ENCODE data around the gene CFTR.

Gene CFTR

DNA sequence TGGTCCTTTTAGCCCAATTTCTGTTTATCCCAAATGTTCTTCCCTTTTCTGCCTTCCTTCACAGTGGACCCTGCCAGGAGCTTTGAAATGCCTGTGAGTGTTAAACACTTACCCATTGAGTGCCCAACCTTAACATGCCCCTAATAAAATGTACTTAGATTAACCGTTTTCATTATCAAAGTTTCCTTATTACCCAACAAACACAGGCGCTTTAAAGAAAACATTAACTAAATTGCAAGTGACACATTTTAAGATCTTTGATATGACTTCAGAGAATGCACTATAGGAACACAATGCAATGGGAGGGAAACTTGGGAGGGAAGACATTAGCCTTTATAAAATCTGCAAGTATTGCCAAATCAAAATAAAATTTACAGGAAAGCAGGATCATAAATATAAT is 177.0 kb downstream of the CFTR start:
- Histone ChIP-seq H3K4me1 (ENCODE audit: control insufficient read depth in 2 of 2, insufficient read depth in 2 of 2, low read length in 2 of 2) (peaks cover 9 to 24% of the 10 kb centered on the region in 2 donors), H3K27ac (ENCODE audit: low read depth in 2 of 2, low read length in 2 of 2) (peak overlapping the region; percentile 67 to 82), H3K4me3 (ENCODE audit: low read length in 2 of 2) (no peak overlapping the region), H3K27me3 (ENCODE audit: control insufficient read depth in 2 of 2, insufficient read depth in 2 of 2, low read length in 2 of 2) (no peaks in the 10 kb centered on the region), H3K36me3 (ENCODE audit: control insufficient read depth in 2 of 2, insufficient read depth in 2 of 2, low read length in 2 of 2) (peaks cover 6 to 9% of the 10 kb centered on the region in 2 donors), H3K9ac (ENCODE audit: low read depth in 1 of 2, low read length in 2 of 2) (no peak overlapping the region), H3K9me3 (ENCODE audit: control insufficient read depth in 2 of 2, low read length in 2 of 2) (no peaks in the 10 kb centered on the region)

DNA sequence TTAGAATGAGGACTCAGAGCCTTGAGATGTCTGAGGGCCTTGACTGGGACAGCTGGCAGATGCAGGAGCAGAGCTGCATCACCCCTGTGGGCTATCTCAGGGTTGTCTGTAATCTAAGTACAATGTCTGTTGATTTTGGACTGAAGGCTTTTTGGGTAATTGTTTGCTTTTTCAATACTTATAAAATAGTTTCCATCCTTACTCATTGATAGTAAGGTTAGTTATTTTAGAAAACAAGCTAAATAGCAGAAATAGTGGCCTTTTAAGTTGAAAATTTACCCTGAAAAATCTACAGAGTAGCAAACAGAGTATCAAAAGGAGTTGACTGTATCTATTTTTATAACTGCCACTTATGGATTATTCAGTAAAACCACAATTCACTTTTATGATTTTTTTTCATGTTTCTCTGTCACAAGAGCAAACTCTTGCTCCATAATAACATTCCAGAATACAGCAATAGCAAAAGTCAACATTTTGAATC is 179.7 kb downstream of the CFTR start:
- Histone ChIP-seq H3K4me3 (ENCODE audit: low read length in 2 of 2) (no peak overlapping the region), H3K27ac (ENCODE audit: low read depth in 2 of 2, low read length in 2 of 2) (peak overlapping the region in 1 of 2 donors; percentile 4), H3K36me3 (ENCODE audit: control insufficient read depth in 2 of 2, insufficient read depth in 2 of 2, low read length in 2 of 2) (peaks cover 0 to under 1% of the 10 kb centered on the region in 2 donors)

DNA sequence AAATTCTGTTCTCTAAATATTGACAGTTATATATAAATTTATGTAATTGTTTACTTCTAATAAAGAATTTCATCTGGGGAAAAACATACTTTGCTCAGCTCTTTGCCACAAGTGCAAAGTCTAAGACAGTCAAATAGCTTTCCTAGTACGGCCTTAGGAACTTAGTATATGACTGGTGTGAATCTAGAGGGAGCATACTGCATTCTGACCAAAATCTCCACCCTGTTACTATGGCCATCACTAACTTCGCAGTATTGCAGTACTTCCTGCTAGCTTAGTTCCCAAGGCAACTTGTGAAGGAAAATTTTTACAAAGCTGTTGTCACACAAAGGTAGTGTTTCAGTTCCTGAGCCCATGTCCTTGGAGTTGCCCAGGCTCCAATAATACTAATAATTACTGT is 181.5 kb downstream of the CFTR start:
- Histone ChIP-seq H3K27me3 (ENCODE audit: control insufficient read depth in 2 of 2, insufficient read depth in 2 of 2, low read length in 2 of 2) (no peaks in the 10 kb centered on the region), H3K9ac (ENCODE audit: low read depth in 1 of 2, low read length in 2 of 2) (no peak overlapping the region), H3K9me3 (ENCODE audit: control insufficient read depth in 2 of 2, low read length in 2 of 2) (no peaks in the 10 kb centered on the region), H3K4me3 (ENCODE audit: low read length in 2 of 2) (no peak overlapping the region), H3K4me1 (ENCODE audit: control insufficient read depth in 2 of 2, insufficient read depth in 2 of 2, low read length in 2 of 2) (peaks cover 5 to 18% of the 10 kb centered on the region in 2 donors), H3K36me3 (ENCODE audit: control insufficient read depth in 2 of 2, insufficient read depth in 2 of 2, low read length in 2 of 2) (peaks cover 0 to 5% of the 10 kb centered on the region in 2 donors), H3K27ac (ENCODE audit: low read depth in 2 of 2, low read length in 2 of 2) (no peak overlapping the region)

More for the DNA sequence above, 179.7 kb downstream of the CFTR start:
- no peaks in the 10 kb centered on the region for H3K27me3 ChIP-seq (ENCODE audit: control insufficient read depth in 2 of 2, insufficient read depth in 2 of 2, low read length in 2 of 2)
- no peaks in the 10 kb centered on the region for H3K9me3 ChIP-seq (ENCODE audit: control insufficient read depth in 2 of 2, low read length in 2 of 2)
- peaks cover 5 to 18% of the 10 kb centered on the region in 2 donors for H3K4me1 ChIP-seq (ENCODE audit: control insufficient read depth in 2 of 2, insufficient read depth in 2 of 2, low read length in 2 of 2)
- H3K9ac ChIP-seq (ENCODE audit: low read depth in 1 of 2, low read length in 2 of 2) = no peak overlapping the region

DNA sequence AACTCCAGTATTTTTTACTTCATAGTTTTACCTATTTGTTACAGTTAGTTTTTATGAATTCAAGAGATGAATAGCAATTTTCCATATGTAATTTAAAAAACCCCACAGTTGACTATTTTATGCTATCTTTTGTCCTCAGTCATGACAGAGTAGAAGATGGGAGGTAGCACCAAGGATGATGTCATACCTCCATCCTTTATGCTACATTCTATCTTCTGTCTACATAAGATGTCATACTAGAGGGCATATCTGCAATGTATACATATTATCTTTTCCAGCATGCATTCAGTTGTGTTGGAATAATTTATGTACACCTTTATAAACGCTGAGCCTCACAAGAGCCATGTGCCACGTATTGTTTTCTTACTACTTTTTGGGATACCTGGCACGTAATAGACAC is 184.2 kb downstream of the CFTR start:
- no peak overlapping the region for H3K9ac ChIP-seq (ENCODE audit: low read depth in 1 of 2, low read length in 2 of 2)
- H3K27ac ChIP-seq (ENCODE audit: low read depth in 2 of 2, low read length in 2 of 2) = no peak overlapping the region
- H3K36me3 ChIP-seq (ENCODE audit: control insufficient read depth in 2 of 2, insufficient read depth in 2 of 2, low read length in 2 of 2) = peaks cover 5% of the 10 kb centered on the region in 2 donors
- no peaks in the 10 kb centered on the region for H3K9me3 ChIP-seq (ENCODE audit: control insufficient read depth in 2 of 2, low read length in 2 of 2)
- H3K4me3 ChIP-seq (ENCODE audit: low read length in 2 of 2) = no peak overlapping the region
- H3K4me1 ChIP-seq (ENCODE audit: control insufficient read depth in 2 of 2, insufficient read depth in 2 of 2, low read length in 2 of 2) = peaks cover 0 to 5% of the 10 kb centered on the region in 2 donors
- H3K27me3 ChIP-seq (ENCODE audit: control insufficient read depth in 2 of 2, insufficient read depth in 2 of 2, low read length in 2 of 2) = no peaks in the 10 kb centered on the region

DNA sequence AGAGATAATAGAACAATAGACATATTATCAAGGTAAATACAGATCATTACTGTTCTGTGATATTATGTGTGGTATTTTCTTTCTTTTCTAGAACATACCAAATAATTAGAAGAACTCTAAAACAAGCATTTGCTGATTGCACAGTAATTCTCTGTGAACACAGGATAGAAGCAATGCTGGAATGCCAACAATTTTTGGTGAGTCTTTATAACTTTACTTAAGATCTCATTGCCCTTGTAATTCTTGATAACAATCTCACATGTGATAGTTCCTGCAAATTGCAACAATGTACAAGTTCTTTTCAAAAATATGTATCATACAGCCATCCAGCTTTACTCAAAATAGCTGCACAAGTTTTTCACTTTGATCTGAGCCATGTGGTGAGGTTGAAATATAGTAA is 185.5 kb downstream of the CFTR start:
- Histone ChIP-seq H3K4me1 (ENCODE audit: control insufficient read depth in 2 of 2, insufficient read depth in 2 of 2, low read length in 2 of 2) (no peaks in the 10 kb centered on the region), H3K27ac (ENCODE audit: low read depth in 2 of 2, low read length in 2 of 2) (no peak overlapping the region), H3K4me3 (ENCODE audit: low read length in 2 of 2) (no peak overlapping the region), H3K9ac (ENCODE audit: low read depth in 1 of 2, low read length in 2 of 2) (no peak overlapping the region), H3K27me3 (ENCODE audit: control insufficient read depth in 2 of 2, insufficient read depth in 2 of 2, low read length in 2 of 2) (no peaks in the 10 kb centered on the region), H3K9me3 (ENCODE audit: control insufficient read depth in 2 of 2, low read length in 2 of 2) (no peaks in the 10 kb centered on the region), H3K36me3 (ENCODE audit: control insufficient read depth in 2 of 2, insufficient read depth in 2 of 2, low read length in 2 of 2) (peaks cover 5% of the 10 kb centered on the region in 2 donors)

GRCh38 chr7:117666031-117666430 is 186.2 kb downstream of the CFTR start:
- Histone ChIP-seq H3K27ac (ENCODE audit: low read depth in 2 of 2, low read length in 2 of 2) (no peak overlapping the region), H3K9me3 (ENCODE audit: control insufficient read depth in 2 of 2, low read length in 2 of 2) (no peaks in the 10 kb centered on the region)

DNA sequence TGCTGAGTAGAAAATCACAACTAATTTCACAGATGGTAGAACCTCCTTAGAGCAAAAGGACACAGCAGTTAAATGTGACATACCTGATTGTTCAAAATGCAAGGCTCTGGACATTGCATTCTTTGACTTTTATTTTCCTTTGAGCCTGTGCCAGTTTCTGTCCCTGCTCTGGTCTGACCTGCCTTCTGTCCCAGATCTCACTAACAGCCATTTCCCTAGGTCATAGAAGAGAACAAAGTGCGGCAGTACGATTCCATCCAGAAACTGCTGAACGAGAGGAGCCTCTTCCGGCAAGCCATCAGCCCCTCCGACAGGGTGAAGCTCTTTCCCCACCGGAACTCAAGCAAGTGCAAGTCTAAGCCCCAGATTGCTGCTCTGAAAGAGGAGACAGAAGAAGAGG is 186.9 kb downstream of the CFTR start:
- peaks cover 0 to 1% of the 10 kb centered on the region in 2 donors for H3K4me1 ChIP-seq (ENCODE audit: control insufficient read depth in 2 of 2, insufficient read depth in 2 of 2, low read length in 2 of 2)
- H3K36me3 ChIP-seq (ENCODE audit: control insufficient read depth in 2 of 2, insufficient read depth in 2 of 2, low read length in 2 of 2) = peaks cover 5% of the 10 kb centered on the region in 2 donors
- no peaks in the 10 kb centered on the region for H3K9me3 ChIP-seq (ENCODE audit: control insufficient read depth in 2 of 2, low read length in 2 of 2)
- no peaks in the 10 kb centered on the region for H3K27me3 ChIP-seq (ENCODE audit: control insufficient read depth in 2 of 2, insufficient read depth in 2 of 2, low read length in 2 of 2)
- no peak overlapping the region for H3K27ac ChIP-seq (ENCODE audit: low read depth in 2 of 2, low read length in 2 of 2)
- no peak overlapping the region for H3K4me3 ChIP-seq (ENCODE audit: low read length in 2 of 2)
- H3K9ac ChIP-seq (ENCODE audit: low read depth in 1 of 2, low read length in 2 of 2) = no peak overlapping the region

More at GRCh38 chr7:117666031-117666430, 186.2 kb downstream of the CFTR start:
- Histone ChIP-seq H3K4me3 (ENCODE audit: low read length in 2 of 2) (no peak overlapping the region), H3K4me1 (ENCODE audit: control insufficient read depth in 2 of 2, insufficient read depth in 2 of 2, low read length in 2 of 2) (no peaks in the 10 kb centered on the region), H3K27me3 (ENCODE audit: control insufficient read depth in 2 of 2, insufficient read depth in 2 of 2, low read length in 2 of 2) (no peaks in the 10 kb centered on the region), H3K9ac (ENCODE audit: low read depth in 1 of 2, low read length in 2 of 2) (no peak overlapping the region), H3K36me3 (ENCODE audit: control insufficient read depth in 2 of 2, insufficient read depth in 2 of 2, low read length in 2 of 2) (peaks cover 5% of the 10 kb centered on the region in 2 donors)

DNA sequence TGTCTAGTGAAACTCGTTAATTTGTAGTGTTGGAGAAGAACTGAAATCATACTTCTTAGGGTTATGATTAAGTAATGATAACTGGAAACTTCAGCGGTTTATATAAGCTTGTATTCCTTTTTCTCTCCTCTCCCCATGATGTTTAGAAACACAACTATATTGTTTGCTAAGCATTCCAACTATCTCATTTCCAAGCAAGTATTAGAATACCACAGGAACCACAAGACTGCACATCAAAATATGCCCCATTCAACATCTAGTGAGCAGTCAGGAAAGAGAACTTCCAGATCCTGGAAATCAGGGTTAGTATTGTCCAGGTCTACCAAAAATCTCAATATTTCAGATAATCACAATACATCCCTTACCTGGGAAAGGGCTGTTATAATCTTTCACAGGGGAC is 187.6 kb downstream of the CFTR start:
- Histone ChIP-seq H3K9ac (ENCODE audit: low read depth in 1 of 2, low read length in 2 of 2) (no peak overlapping the region), H3K27ac (ENCODE audit: low read depth in 2 of 2, low read length in 2 of 2) (no peak overlapping the region), H3K9me3 (ENCODE audit: control insufficient read depth in 2 of 2, low read length in 2 of 2) (no peaks in the 10 kb centered on the region), H3K36me3 (ENCODE audit: control insufficient read depth in 2 of 2, insufficient read depth in 2 of 2, low read length in 2 of 2) (peaks cover 5% of the 10 kb centered on the region in 2 donors), H3K4me3 (ENCODE audit: low read length in 2 of 2) (no peak overlapping the region), H3K27me3 (ENCODE audit: control insufficient read depth in 2 of 2, insufficient read depth in 2 of 2, low read length in 2 of 2) (no peaks in the 10 kb centered on the region), H3K4me1 (ENCODE audit: control insufficient read depth in 2 of 2, insufficient read depth in 2 of 2, low read length in 2 of 2) (peaks cover 3 to 6% of the 10 kb centered on the region in 2 donors)

DNA sequence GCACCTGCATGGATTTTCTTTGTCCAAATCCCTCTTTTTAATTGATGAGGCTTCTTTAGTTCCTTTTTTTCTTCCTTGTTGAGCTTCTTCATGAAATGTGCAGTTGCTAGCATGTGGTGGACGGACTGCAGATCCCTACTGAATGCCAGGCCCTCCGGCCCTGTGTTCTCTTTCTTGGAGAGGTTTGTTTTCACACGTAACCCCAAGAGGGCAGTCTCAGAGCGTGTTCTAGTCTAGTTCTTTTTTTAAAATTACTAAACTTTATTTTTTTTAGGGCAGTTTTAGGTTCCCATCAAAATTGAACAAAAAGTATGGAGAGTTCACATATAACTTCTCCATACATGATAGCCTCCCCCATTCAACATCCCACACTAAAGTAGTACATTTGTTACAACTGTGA is 190.0 kb downstream of the CFTR start:
- peaks cover 6 to 21% of the 10 kb centered on the region in 2 donors for H3K4me1 ChIP-seq (ENCODE audit: control insufficient read depth in 2 of 2, insufficient read depth in 2 of 2, low read length in 2 of 2)
- no peaks in the 10 kb centered on the region for H3K27me3 ChIP-seq (ENCODE audit: control insufficient read depth in 2 of 2, insufficient read depth in 2 of 2, low read length in 2 of 2)
- peaks cover 1 to 5% of the 10 kb centered on the region in 2 donors for H3K36me3 ChIP-seq (ENCODE audit: control insufficient read depth in 2 of 2, insufficient read depth in 2 of 2, low read length in 2 of 2)
- H3K4me3 ChIP-seq (ENCODE audit: low read length in 2 of 2) = no peak overlapping the region
- no peak overlapping the region for H3K27ac ChIP-seq (ENCODE audit: low read depth in 2 of 2, low read length in 2 of 2)
- no peaks in the 10 kb centered on the region for H3K9me3 ChIP-seq (ENCODE audit: control insufficient read depth in 2 of 2, low read length in 2 of 2)
- no peak overlapping the region for H3K9ac ChIP-seq (ENCODE audit: low read depth in 1 of 2, low read length in 2 of 2)

- H3K4me1 ChIP-seq (ENCODE audit: control insufficient read depth in 2 of 2, insufficient read depth in 2 of 2, low read length in 2 of 2) = peaks cover 15 to 28% of the 10 kb centered on the region in 2 donors
- H3K4me3 ChIP-seq (ENCODE audit: low read length in 2 of 2) = peak overlapping the region; percentile 18 to 53
- H3K9me3 ChIP-seq (ENCODE audit: control insufficient read depth in 2 of 2, low read length in 2 of 2) = no peaks in the 10 kb centered on the region
- no peaks in the 10 kb centered on the region for H3K36me3 ChIP-seq (ENCODE audit: control insufficient read depth in 2 of 2, insufficient read depth in 2 of 2, low read length in 2 of 2)
- H3K27me3 ChIP-seq (ENCODE audit: control insufficient read depth in 2 of 2, insufficient read depth in 2 of 2, low read length in 2 of 2) = no peaks in the 10 kb centered on the region
- peak overlapping the region in 1 of 2 donors; percentile 11 for H3K9ac ChIP-seq (ENCODE audit: low read depth in 1 of 2, low read length in 2 of 2)
- peak overlapping the region; percentile 67 to 82 for H3K27ac ChIP-seq (ENCODE audit: low read depth in 2 of 2, low read length in 2 of 2)
Measured at GRCh38 chr7:117672453-117672852, 192.6 kb downstream of the CFTR start.

Data from mucosa of rectum (tissue), 2 donors.